Omental fat pad (tissue), 4 donors: Measurements from ENCODE around the gene SSC5D. TPM values are rescaled to one million over a fixed set of nuclear protein-coding genes. Genes with fewer than 3 reads are reported as not detected.

ENCODE experiments used
- ATAC-seq: fragments of 150-250 bp; one replicate; pipeline ENCODE4 v1.9.1; 2016; ENCODE audit warnings: mild to moderate bottlenecking, moderate library complexity; ENCODE audit not compliant: low FRiP score
- DNase-seq: peaks from one replicate; pipeline ENCODE4 v3.0.0-alpha.2; 2019; ENCODE audit warnings: low spot score
- CTCF ChIP-seq, 3 donors: fragments of 450-650 bp; IDR thresholded peaks; one replicate each; pipeline ENCODE4 v1.5.1; 2016 to 2017; ENCODE audit warnings: antibody characterized with exemption in 3 of 3, mild to moderate bottlenecking in 3 of 3, moderate library complexity in 2 of 3
- total RNA-seq, 4 donors: library from RNA; depleted of rRNA; stranded (reverse); fragments of >200 nt; gene quantifications; one replicate each; pipeline ENCODE4 v1.1.0, GENCODE V29; 2016

The SSC5D gene
- total RNA-seq, 4 donors from 2014 or later: 1.6 to 6.1 (median 3.5) TPM

GRCh38 chr19:55456347-55456746 is 31.9 kb upstream of the SSC5D start:
- no peak for ATAC-seq
- TF ChIP-seq CTCF (IDR thresholded peaks at IDR 0.05): no peak

GRCh38 chr19:55457683-55458457 is 30.4 kb upstream of the SSC5D start:
- ATAC-seq (no peak), DNase-seq (no peak)

More at GRCh38 chr19:55456347-55456746, 31.9 kb upstream of the SSC5D start:
- DNase-seq: no peak

GRCh38 chr19:55459551-55459949 is 28.7 kb upstream of the SSC5D start:
- no peak for ATAC-seq
- no peak for TF ChIP-seq CTCF (IDR thresholded peaks at IDR 0.05)
- DNase-seq: no peak

More at GRCh38 chr19:55457683-55458457, 30.4 kb upstream of the SSC5D start:
- no peak for TF ChIP-seq CTCF (IDR thresholded peaks at IDR 0.05)

GRCh38 chr19:55459950-55460657 is 28.1 kb upstream of the SSC5D start:
- no peak for TF ChIP-seq CTCF (IDR thresholded peaks at IDR 0.05)
- DNase-seq (no peak), ATAC-seq (no peak)

DNA sequence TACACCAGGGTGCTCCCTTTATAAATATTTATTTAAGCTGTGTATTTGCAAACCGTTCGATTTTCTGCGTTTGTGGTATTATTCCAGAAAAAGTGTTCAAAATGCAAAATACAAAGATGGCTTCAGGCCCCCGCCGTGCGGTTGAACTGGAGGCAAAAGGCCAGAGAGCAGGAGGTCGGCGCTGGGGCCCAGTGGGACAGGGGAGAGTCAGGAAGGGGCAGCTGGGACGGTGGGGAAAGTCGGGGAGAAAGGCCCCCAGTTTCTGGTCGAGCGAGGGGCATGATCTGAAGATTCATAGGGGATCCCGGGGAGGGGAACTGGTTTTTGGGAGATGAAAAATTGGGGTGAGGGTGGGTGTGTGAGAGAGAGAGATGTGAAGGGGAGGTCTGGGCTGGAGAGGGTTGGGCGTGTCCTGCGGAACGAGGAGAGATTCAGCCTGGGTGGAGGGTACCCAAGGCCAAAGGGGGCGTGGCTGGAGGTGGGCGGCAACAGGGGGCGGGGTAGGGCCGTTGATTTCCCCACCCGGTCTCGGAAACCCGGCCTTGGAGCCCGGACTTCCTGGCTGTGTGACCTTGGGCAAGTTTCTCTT is 27.5 kb upstream of the SSC5D start:
- TF ChIP-seq CTCF (IDR thresholded peaks at IDR 0.05): no peak
- peak; percentile 70 for ATAC-seq
- DNase-seq: peak; percentile 82

DNA sequence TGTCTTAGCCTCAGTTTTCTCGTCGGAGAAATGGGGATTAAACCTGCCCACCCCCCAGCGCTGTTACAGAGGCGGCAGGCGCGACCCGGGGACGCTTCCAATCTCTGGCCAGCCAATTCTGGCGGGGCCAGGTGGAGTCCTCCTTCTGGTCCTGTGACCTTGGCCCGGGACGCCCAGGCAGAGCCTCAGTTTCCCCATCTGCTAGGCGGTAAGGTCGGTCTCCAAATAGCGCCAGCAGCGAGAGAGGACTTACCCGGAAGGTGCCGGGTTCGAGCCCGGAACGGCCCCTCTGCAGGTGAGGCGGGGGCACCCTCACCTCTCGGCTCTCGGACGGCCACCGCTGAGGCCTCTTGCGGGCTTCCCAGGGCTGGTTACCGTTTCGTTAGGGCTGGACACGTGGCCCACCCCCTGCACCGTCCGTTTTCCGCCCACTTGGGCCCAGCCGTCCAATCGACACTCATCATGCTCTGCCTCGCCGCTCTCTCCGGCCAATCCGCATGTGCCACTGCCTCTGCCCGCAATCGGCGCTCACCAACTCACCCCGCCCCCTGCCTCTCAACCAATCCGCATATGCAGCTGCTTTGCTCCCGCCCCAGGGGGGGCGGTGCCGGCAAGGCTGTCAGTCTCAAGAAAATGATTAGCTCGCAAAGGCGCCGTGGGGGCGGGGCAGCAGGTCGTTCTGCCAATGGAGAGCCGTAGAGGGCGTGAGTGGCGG is 26.8 kb upstream of the SSC5D start, which contains the start of gene ISOC2:
Gene ISOC2 (minus strand): TSS at position 384 of the 715 bp plus-strand sequence. CDS start 5,156 bp downstream, outside the sequence.
- DNase-seq: peak; percentile 99
- TF ChIP-seq CTCF (IDR thresholded peaks at IDR 0.05): no peak
- ATAC-seq: peak; percentile 96
